Kasumi-1 (cell line): ENCODE data around the gene XDH.

ENCODE experiments used
- DNase-seq, 2 experiments: peaks; one replicate each; lab custom pipeline; 2025; lab: John Stamatoyannopoulos, UW

Gene XDH

GRCh38 chr2:31414601-31415241 is at the start of gene XDH:
Gene XDH, minus strand, starts transcription at chr2:31414742. Its CDS starts 76 bp downstream, at chr2:31414666.
- peak in 1 of 2 experiments; percentile 4 for DNase-seq

GRCh38 chr2:31457651-31458050 is 43.1 kb upstream of the XDH start:
- no peak for DNase-seq

GRCh38 chr2:31446848-31447247 is 32.3 kb upstream of the XDH start:
- no peak for DNase-seq

- no peak for DNase-seq
Measured at GRCh38 chr2:31442376-31442775, 27.8 kb upstream of the XDH start.

DNA sequence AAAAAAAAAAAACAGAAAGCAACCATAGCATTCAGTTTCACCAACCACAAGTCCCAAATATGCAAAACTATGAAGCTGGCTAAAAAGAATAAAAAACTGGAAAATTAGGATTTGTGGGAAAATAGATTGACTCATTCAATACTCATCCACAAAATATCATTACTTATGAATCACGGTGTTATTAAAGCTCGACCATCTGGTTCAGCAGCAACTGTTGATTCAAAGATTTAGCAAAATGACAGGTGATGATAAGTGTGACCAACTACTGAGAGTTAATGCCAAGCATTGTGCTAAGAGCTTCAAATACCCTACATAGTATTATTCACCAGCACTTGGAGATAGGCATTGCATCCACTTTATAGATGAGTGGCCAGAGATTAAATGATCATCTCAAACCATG is 26.2 kb upstream of the XDH start:
- no peak for DNase-seq

- DNase-seq, result no peak
Measured at GRCh38 chr2:31434911-31435310, 20.4 kb upstream of the XDH start.

DNA sequence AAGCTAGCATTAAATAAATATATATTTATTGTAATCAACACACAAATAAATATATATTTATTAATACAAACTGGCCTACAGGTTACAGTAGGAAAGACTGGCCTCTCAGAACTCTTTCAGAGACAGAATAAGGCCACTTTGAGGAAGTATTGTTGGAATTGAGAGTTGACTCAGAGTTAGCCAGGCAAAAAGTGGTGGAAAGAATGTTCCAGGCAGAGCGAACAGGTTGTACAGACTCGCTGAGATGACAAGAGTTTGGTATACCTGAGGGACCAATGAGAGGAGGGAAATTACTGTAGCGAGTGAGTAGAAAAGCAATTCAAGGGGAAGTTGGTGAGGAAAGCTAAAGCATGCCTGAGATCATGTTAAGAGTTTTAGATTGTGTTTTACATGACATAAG is 19.0 kb upstream of the XDH start:
- no peak for DNase-seq

- DNase-seq, result no peak
Measured at GRCh38 chr2:31430439-31431165, 16.1 kb upstream of the XDH start.

DNA sequence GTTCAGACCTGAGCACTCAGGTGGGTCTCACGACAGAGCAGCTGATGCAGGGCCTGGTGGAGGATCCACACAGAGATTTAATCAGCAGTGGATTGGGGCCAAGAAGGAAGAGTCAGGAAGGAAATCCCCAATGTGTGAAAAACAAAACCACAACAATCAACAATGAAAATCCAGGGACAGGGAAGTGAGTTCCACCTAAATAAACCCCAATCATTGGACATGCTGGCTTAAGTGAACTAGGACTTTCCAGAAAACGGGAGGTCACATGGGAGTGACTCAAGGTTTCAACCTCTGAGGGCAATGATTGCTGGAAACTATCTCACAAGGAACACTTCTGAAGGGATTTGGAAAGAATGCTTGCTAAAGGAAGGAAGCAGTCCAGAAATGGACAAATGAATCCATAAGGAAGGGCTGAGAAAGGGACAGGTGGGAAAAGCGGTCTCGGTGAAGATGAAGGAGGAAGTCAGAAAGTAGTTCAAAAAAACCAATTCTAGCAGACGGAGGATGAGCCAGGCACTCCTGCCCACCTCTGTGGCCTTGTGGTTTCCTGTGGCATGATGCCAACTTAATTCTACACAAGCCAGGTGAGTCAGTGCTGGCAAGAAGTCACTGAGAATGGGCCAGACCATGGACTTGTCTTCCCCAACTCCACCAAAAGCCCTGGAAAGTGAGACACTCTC is 15.4 kb upstream of the XDH start:
- DNase-seq, result no peak

DNA sequence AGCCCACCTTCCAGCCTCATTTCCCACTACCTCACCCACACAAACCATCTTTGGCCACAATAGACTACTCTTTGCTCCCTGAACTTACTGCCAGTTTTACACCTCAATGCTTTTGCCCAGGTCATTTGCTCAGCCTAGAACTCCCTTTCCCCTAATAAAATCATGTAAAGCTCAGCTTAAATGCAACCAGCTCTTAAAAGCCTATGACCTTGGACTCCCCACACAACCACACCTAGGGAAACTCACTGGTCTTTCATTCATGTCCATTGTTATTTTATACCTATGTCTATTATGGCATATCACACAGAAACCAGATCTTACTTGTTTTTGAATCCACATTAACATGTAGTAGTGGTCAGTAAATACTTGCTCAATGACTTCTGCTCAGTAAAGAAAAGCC is 14.5 kb upstream of the XDH start:
- no peak for DNase-seq

GRCh38 chr2:31428001-31428418 is 13.5 kb upstream of the XDH start:
- no peak for DNase-seq

GRCh38 chr2:31426096-31426495 is 11.6 kb upstream of the XDH start:
- DNase-seq, result no peak

- no peak for DNase-seq
Measured at GRCh38 chr2:31421634-31422033, 7.1 kb upstream of the XDH start.

GRCh38 chr2:31420936-31421335 is 6.4 kb upstream of the XDH start:
- no peak for DNase-seq

DNA sequence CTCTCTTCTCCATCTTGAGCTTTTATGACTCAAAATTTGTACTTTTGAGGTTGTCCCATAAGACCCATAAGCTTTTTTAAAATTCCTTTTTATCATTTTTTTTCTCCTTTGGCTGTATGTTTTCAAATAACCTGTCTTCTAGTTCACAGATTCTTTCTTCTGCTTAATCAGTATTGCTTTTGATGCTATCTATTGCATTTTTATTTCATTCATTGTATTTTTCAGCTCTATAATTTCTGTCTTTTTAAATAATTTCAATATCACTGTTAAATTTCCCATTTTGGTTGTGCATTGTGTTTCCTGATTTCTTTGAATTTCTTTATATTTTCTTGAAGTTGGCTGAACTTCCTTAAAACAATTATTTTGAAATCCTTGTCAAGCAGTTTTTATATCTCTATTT is 4.8 kb upstream of the XDH start:
- no peak for DNase-seq

GRCh38 chr2:31415421-31415820 is 879 bp upstream of the XDH start:
- no peak for DNase-seq

DNA sequence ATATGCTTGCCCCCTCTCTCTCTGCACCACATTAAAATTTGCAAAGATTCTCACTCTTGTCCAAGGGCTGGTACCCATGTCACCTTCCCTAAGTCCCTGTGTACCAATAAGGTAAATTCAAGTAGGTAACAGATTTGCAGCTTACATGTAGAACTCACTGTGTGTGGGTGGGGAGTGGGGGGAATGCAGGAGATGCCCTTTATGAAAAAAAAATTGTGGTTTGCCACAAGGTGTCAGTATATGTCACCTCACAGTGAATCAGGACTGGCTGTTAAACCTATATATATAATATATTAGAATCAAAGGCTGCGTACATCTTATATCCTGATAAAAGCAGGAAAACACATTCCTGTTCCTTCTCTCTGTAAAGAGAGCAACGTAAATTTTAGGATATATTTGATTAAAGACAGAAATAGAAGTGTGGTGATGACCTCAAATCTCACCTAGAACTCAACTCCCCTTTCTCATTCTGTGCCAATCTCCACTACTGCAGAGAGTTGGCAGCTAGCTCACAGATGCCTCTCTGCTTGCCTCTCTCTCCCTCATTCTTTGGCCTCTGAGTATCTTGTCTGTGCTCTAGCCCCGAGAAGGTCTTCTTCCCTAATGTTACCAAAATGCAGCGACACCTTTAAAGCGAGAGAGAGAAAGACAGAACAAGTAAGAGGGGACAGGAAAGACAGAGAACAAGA is 536 bp downstream of the XDH start:
- DNase-seq, result peak; percentile 2 to 36

GRCh38 chr2:31413025-31413424 is 1.5 kb downstream of the XDH start:
- no peak for DNase-seq

DNA sequence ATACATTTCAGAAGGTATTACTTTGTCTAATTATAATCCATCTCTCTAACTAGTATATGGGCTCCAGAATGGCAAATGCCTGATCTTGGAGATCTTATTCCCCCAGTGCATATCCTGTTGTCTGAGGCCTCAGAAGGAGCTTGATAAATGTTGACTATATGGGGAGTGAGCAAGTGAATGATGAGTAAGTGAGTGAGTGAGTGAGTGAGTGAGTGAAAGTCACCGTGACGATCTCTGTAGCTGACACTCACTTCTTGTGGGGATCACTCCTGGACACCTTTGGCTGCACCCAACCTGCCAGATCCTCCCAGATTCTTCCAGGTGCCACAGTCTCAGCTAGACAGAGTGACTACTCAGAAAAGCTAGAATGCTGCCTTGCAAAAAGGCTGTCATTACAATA is 2.8 kb downstream of the XDH start:
- DNase-seq, result no peak

DNA sequence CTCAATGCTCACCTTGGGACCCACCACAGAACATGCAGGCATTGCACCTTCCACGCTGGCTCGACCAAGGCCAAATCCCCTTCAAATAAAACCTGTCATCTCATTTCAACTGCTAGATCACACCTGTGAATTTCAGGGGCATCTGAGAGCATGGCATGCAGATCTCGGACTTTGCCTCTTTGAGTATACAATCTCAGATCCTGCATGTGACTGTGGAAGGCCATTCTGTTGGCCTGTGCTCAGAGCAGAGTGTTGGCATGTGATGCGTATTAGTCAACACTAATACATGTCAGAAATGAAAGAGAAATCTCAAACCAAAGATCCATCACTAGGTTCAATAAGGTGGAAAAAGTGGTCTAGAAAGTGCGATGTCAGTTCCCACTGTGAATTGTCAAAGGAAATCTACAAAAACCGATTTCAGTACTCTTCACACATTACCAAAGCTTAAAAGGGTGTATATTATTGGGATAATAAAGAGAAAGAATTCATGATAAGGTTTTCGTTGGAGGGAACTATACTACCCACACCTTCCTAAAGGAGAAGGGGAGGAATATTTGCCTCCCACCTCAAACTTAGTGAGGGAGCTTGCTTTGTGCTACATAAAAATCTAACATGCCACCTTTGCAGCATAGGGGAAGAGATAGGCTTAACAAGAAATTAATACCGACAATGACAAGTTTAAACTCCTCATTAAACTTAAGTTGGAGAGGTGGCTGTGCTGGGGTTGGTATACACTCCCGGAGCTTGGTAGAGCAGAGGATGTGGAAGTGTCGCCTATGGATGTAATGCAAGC is 7.8 kb downstream of the XDH start:
- DNase-seq, result no peak

- no peak for DNase-seq
Measured at GRCh38 chr2:31404827-31405226, 9.7 kb downstream of the XDH start.

GRCh38 chr2:31404302-31404701 is 10.2 kb downstream of the XDH start:
- no peak for DNase-seq
